ENCODE measurements around the gene CCAR1.

GRCh38 chr10:68696018-68696417, 25.0 kb upstream of the CCAR1 start:
- TF ChIP-seq, protein P1, sequence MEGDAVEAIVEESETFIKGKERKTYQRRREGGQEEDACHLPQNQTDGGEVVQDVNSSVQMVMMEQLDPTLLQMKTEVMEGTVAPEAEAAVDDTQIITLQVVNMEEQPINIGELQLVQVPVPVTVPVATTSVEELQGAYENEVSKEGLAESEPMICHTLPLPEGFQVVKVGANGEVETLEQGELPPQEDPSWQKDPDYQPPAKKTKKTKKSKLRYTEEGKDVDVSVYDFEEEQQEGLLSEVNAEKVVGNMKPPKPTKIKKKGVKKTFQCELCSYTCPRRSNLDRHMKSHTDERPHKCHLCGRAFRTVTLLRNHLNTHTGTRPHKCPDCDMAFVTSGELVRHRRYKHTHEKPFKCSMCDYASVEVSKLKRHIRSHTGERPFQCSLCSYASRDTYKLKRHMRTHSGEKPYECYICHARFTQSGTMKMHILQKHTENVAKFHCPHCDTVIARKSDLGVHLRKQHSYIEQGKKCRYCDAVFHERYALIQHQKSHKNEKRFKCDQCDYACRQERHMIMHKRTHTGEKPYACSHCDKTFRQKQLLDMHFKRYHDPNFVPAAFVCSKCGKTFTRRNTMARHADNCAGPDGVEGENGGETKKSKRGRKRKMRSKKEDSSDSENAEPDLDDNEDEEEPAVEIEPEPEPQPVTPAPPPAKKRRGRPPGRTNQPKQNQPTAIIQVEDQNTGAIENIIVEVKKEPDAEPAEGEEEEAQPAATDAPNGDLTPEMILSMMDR (conservative IDR thresholded peaks at IDR 0.05 in 1 of 2, IDR thresholded peaks at IDR 0.05 in 1 of 2; ENCODE audit: extremely low read depth in 1 of 2, insufficient read depth in 1 of 2, low read depth in 1 of 2, low read length in 2 of 2): no peak
- TF ChIP-seq EZH2 (IDR thresholded peaks at IDR 0.05; ENCODE audit: borderline replicate concordance, low read length): no peak
